Erythroblast (primary cell): ENCODE data around the gene LANCL2.
A peak's percentile ranks its signal among the peaks of the same experiment; 100 is the strongest.

ENCODE experiments used
- DNase-seq, 2 experiments: peaks; one replicate each; lab custom pipeline; 2025; lab: John Stamatoyannopoulos, UW
- GATA1 ChIP-seq: IDR thresholded peaks from 2 replicates; pipeline ENCODE4 v1.6.1; 2011; ENCODE audit warnings: low read depth, mild to moderate bottlenecking, control low read depth, low read length, moderate library complexity
- POLR2A ChIP-seq: IDR thresholded peaks from 2 replicates; pipeline ENCODE4 v1.6.1; 2011; ENCODE audit warnings: mild to moderate bottlenecking, low read length

LANCL2 gene

GRCh38 chr7:55365205-55365674, at the start of gene LANCL2:
Gene LANCL2 (plus strand): TSS chr7:55365337. CDS start chr7:55366026, 689 bp downstream.
- DNase-seq: peak in 1 of 2 experiments; percentile 70
- no peak for TF ChIP-seq POLR2A
- TF ChIP-seq GATA1: no peak

- DNase-seq: no peak
- TF ChIP-seq POLR2A (no peak), GATA1 (no peak)
These were observed 39.8 kb upstream of the LANCL2 start for GRCh38 chr7:55325371-55325792.

GRCh38 chr7:55326081-55326835, 38.9 kb upstream of the LANCL2 start:
- no peak for TF ChIP-seq POLR2A
- no peak for TF ChIP-seq GATA1
- no peak for DNase-seq

- DNase-seq: no peak
- TF ChIP-seq POLR2A (no peak), GATA1 (no peak)
These were observed 38.1 kb upstream of the LANCL2 start for GRCh38 chr7:55326945-55327626.

GRCh38 chr7:55335151-55335550, 30.0 kb upstream of the LANCL2 start:
- no peak for DNase-seq
- TF ChIP-seq GATA1: no peak
- TF ChIP-seq POLR2A: no peak

GRCh38 chr7:55335786-55336185, 29.4 kb upstream of the LANCL2 start:
- TF ChIP-seq POLR2A (no peak), GATA1 (no peak)

GRCh38 chr7:55336540-55336939, 28.6 kb upstream of the LANCL2 start:
- TF ChIP-seq GATA1 (no peak), POLR2A (no peak)
- no peak for DNase-seq

More at GRCh38 chr7:55335786-55336185, 29.4 kb upstream of the LANCL2 start:
- no peak for DNase-seq

GRCh38 chr7:55339033-55340000, 25.8 kb upstream of the LANCL2 start:
- DNase-seq: no peak
- TF ChIP-seq POLR2A: no peak
- TF ChIP-seq GATA1: no peak

- TF ChIP-seq GATA1 (no peak), POLR2A (no peak)
- no peak for DNase-seq
These were observed 22.8 kb upstream of the LANCL2 start for GRCh38 chr7:55342216-55342871.

- no peak for TF ChIP-seq POLR2A
- TF ChIP-seq GATA1: no peak
- no peak for DNase-seq
These were observed 21.9 kb upstream of the LANCL2 start for GRCh38 chr7:55343002-55343781.

GRCh38 chr7:55343860-55344606, 21.1 kb upstream of the LANCL2 start:
- no peak for DNase-seq
- TF ChIP-seq GATA1: no peak
- no peak for TF ChIP-seq POLR2A
